Mammary epithelial cell (primary cell): Measurements from ENCODE around the gene SIRPA.

Source experiments
- EZH2 ChIP-seq: IDR thresholded peaks from 2 replicates; pipeline ENCODE4 v1.6.1; 2012; ENCODE audit warnings: low read length, inconsistent platforms, borderline replicate concordance
- TF ChIP-seq, protein P1 (sequence below), 2 donors: IDR thresholded peaks in 1 of 2; conservative IDR thresholded peaks in 1 of 2; 2 replicates each; pipeline ENCODE4 v1.5.1; 2011 to 2012; ENCODE audit warnings: inconsistent platforms in 2 of 2, low read length in 2 of 2, mild to moderate bottlenecking in 2 of 2, control low read depth in 1 of 2, low read depth in 1 of 2; ENCODE audit not compliant: insufficient read depth in 1 of 2; ENCODE audit errors: extremely low read depth in 1 of 2

DNA sequence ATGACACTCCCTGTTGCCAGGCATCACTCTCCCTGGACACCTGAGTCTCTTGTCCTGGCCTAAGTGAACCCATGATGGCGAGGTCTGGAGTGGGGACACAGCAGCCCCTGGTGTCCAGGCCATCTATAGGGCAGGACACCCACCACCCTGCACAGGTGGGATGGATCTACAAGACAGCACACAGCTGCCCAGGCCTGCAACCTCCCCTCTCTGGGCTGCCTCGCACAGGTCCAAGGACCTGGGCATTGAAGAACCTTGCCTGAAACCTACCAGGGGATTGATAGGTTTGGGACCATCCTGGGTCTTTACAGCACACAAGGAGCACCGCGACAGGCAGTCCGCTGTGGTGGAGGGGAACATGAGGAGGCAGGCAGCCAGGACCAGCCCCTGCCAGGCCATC lies 87.5 kb downstream of the SIRPA start:
- TF ChIP-seq, protein P1, sequence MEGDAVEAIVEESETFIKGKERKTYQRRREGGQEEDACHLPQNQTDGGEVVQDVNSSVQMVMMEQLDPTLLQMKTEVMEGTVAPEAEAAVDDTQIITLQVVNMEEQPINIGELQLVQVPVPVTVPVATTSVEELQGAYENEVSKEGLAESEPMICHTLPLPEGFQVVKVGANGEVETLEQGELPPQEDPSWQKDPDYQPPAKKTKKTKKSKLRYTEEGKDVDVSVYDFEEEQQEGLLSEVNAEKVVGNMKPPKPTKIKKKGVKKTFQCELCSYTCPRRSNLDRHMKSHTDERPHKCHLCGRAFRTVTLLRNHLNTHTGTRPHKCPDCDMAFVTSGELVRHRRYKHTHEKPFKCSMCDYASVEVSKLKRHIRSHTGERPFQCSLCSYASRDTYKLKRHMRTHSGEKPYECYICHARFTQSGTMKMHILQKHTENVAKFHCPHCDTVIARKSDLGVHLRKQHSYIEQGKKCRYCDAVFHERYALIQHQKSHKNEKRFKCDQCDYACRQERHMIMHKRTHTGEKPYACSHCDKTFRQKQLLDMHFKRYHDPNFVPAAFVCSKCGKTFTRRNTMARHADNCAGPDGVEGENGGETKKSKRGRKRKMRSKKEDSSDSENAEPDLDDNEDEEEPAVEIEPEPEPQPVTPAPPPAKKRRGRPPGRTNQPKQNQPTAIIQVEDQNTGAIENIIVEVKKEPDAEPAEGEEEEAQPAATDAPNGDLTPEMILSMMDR (conservative IDR thresholded peaks at IDR 0.05 in 1 of 2, IDR thresholded peaks at IDR 0.05 in 1 of 2; ENCODE audit: extremely low read depth in 1 of 2, insufficient read depth in 1 of 2, low read depth in 1 of 2, low read length in 2 of 2), result no peak
- TF ChIP-seq EZH2, result no peak
